AG04450 (cell line): ENCODE measurements around the gene MOB1B. TPM values are rescaled to one million over a fixed set of nuclear protein-coding genes. Genes with fewer than 3 reads are reported as not detected.
A peak's percentile ranks its signal among the peaks of the same experiment; 100 is the strongest.

Source experiments
- CTCF ChIA-PET: fragments of 300-600, 350-600 bp; formaldehyde crosslinking; extraction: SDS; loops from one replicate; lab custom pipeline; 2022; ENCODE audit warnings: antibody characterized with exemption, inconsistent platforms; lab: Charles Lee
- POLR2A ChIA-PET: fragments of 350-600 bp; formaldehyde crosslinking; extraction: SDS; loops from one replicate; lab custom pipeline; 2021; ENCODE audit warnings: antibody characterized with exemption, inconsistent platforms; lab: Yijun Ruan, JAX
- DNase-seq: peaks from one replicate; pipeline ENCODE4 v3.0.0-alpha.2; 2011; ENCODE audit warnings: low read depth, low spot score
- H3K27ac ChIP-seq: one replicate; pipeline ENCODE4 v1.5.1; 2012; ENCODE audit warnings: low read depth, low read length, control low read depth
- H3K27me3 ChIP-seq: one replicate; pipeline ENCODE4 v1.6.0; 2012; ENCODE audit warnings: low read length; ENCODE audit not compliant: control insufficient read depth, insufficient read depth
- H3K4me3 ChIP-seq: 2 replicates; pipeline ENCODE4 v1.5.1; 2011; ENCODE audit warnings: mild to moderate bottlenecking, low read depth, low read length, control low read depth
- H3K9me3 ChIP-seq: 2 replicates; pipeline ENCODE4 v1.5.1; 2012; ENCODE audit warnings: low read length; ENCODE audit not compliant: control insufficient read depth, insufficient read depth
- polyA plus RNA-seq: library from polyadenylated mRNA; depleted of rRNA; stranded (reverse); fragments of >200 nt; gene quantifications from 2 replicates; pipeline ENCODE4 v1.2.3, GENCODE V29; 2011
- TF ChIP-seq, protein P1 (sequence below): IDR thresholded peaks from 2 replicates; pipeline ENCODE4 v1.5.1; 2011; ENCODE audit warnings: low read depth, low read length, control low read depth, inconsistent platforms

The MOB1B gene
- polyA plus RNA-seq, 1 experiment: 21.4 TPM

GRCh38 chr4:70984589-70984988 is 82.4 kb downstream of the MOB1B start:
- Histone ChIP-seq H3K9me3 (no peaks in the 10 kb centered on the region), H3K27me3 (no peaks in the 10 kb centered on the region), H3K27ac (no peak overlapping the region), H3K4me3 (no peak overlapping the region)
- ChIA-PET CTCF (no interaction called here), POLR2A (no interaction called here)
- TF ChIP-seq, protein P1, sequence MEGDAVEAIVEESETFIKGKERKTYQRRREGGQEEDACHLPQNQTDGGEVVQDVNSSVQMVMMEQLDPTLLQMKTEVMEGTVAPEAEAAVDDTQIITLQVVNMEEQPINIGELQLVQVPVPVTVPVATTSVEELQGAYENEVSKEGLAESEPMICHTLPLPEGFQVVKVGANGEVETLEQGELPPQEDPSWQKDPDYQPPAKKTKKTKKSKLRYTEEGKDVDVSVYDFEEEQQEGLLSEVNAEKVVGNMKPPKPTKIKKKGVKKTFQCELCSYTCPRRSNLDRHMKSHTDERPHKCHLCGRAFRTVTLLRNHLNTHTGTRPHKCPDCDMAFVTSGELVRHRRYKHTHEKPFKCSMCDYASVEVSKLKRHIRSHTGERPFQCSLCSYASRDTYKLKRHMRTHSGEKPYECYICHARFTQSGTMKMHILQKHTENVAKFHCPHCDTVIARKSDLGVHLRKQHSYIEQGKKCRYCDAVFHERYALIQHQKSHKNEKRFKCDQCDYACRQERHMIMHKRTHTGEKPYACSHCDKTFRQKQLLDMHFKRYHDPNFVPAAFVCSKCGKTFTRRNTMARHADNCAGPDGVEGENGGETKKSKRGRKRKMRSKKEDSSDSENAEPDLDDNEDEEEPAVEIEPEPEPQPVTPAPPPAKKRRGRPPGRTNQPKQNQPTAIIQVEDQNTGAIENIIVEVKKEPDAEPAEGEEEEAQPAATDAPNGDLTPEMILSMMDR: no peak
- DNase-seq: no peak

DNA sequence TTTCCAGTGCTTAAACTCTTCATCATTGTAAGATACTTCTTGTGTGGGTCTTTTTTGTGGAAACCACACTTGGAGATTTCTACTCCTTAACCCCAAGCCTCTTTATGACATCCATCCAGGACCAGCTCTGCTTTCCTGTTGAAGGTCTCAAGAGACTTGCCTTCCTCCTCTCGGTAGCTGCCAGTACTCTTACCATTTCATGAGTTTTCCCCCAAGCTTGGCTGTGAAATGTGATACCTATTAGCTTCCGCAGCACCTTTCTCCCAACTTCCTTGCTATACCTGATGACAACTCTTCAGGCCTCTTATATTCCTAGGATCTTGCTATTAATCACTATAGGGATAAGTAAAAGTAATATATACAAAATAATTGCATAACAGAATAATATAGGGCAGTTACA is 89.4 kb downstream of the MOB1B start:
- no peak for DNase-seq
- H3K4me3 ChIP-seq: no peak overlapping the region
- H3K9me3 ChIP-seq: no peaks in the 10 kb centered on the region
- H3K27me3 ChIP-seq: no peaks in the 10 kb centered on the region
- TF ChIP-seq, protein P1: no peak
- ChIA-PET CTCF (interaction anchor here (0.6 kb wide), 1 partner anchor 27 kb away, joined by 3 read pairs; no protein-coding TSS in a partner anchor), POLR2A (no interaction called here)
- no peak overlapping the region for H3K27ac ChIP-seq

- ChIA-PET CTCF (interaction anchor here (2.8 to 3.0 kb wide), 2 partner anchors 17 to 340 kb away, joined by 12 to 14 read pairs; no protein-coding TSS in a partner anchor), POLR2A (interaction anchor here (0.7 to 1.2 kb wide), 2 partner anchors 17 to 76 kb away, joined by 4 read pairs; no protein-coding TSS in a partner anchor)
- H3K4me3 ChIP-seq: peak overlapping the region; percentile 89
- no peak overlapping the region for H3K27ac ChIP-seq
- no peaks in the 10 kb centered on the region for H3K27me3 ChIP-seq
- no peaks in the 10 kb centered on the region for H3K9me3 ChIP-seq
- DNase-seq: no peak
- TF ChIP-seq, protein P1: no peak
These were observed 90.3 kb downstream of the MOB1B start for GRCh38 chr4:70992391-70992881.

DNA sequence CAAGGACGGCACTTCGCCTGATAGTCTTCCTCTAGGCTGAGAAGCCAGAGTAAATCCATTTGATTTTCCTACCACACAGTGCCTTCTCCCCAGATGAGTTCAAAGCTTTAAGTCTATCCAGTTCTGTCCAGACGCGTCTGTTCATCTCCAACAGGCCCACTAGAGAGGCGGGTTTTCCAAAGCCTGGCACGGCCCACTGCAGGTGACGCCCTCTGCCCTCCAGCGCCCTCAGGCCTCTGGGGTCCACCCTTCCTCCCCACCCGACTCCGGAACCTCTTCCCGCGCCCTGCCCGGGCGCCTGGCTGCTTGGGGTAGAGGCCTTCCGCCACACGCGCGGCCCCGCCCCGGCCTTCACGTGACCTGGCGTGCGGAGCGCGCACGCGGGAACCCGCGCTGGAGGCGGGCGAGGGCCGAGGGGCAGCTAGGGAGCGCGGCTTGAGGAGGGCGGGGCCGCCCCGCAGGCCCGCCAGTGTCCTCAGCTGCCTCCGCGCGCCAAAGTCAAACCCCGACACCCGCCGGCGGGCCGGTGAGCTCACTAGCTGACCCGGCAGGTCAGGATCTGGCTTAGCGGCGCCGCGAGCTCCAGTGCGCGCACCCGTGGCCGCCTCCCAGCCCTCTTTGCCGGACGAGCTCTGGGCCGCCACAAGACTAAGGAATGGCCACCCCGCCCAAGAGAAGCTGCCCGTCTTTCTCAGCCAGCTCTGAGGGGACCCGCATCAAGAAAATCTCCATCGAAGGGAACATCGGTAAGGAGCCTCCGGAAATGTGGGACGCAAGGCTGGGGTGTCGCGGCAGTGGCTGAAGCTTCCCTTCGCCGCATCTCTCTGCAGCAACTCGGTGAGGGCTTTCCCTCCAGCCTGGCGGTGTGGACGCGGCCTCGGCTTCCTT is 91.3 kb downstream of the MOB1B start, which contains the start of gene DCK:
Gene DCK (plus strand): TSS at position 469 of the 888 bp plus-strand sequence. CDS start 187 bp downstream, at position 656.
- TF ChIP-seq, protein P1: no peak
- Histone ChIP-seq H3K27me3 (no peaks in the 10 kb centered on the region), H3K4me3 (peak within 1 kb of the TSS; percentile 89), H3K9me3 (no peaks in the 10 kb centered on the region), H3K27ac (peak within 1 kb of the TSS; percentile 86)
- DNase-seq: peak; percentile 73
- POLR2A ChIA-PET: interaction anchor here (0.6 to 1.3 kb wide), 7 partner anchors 16 to 315 kb away, joined by 3 to 7 read pairs (median 3); partner anchors contain the start of gene MOB1B
- CTCF ChIA-PET: interaction anchor here (0.5 to 3.0 kb wide), 4 partner anchors 16 to 446 kb away, joined by 3 to 14 read pairs (median 8); no protein-coding TSS in a partner anchor
